AG10803 (cell line): ENCODE data around the gene FRAS1.
A peak's percentile ranks its signal among the peaks of the same experiment; 100 is the strongest.
"Not testable (repeated sequence)": the region's sequence is repeated elsewhere in the genome, so short reads cannot be mapped to it uniquely, and the experiment has no call there.

Source experiments
- DNase-seq: peaks from one replicate; pipeline ENCODE4 v3.0.0; 2010; ENCODE audit warnings: low read depth
- H3K4me3 ChIP-seq: 2 replicates; pipeline ENCODE4 v1.5.1; 2011; ENCODE audit warnings: mild to moderate bottlenecking, low read length, control low read depth
- TF ChIP-seq, protein P1 (sequence below): conservative IDR thresholded peaks from 2 replicates; pipeline ENCODE4 v1.5.1; 2011; ENCODE audit warnings: mild to moderate bottlenecking, low read length, control low read depth, inconsistent platforms

FRAS1 gene, protein sequence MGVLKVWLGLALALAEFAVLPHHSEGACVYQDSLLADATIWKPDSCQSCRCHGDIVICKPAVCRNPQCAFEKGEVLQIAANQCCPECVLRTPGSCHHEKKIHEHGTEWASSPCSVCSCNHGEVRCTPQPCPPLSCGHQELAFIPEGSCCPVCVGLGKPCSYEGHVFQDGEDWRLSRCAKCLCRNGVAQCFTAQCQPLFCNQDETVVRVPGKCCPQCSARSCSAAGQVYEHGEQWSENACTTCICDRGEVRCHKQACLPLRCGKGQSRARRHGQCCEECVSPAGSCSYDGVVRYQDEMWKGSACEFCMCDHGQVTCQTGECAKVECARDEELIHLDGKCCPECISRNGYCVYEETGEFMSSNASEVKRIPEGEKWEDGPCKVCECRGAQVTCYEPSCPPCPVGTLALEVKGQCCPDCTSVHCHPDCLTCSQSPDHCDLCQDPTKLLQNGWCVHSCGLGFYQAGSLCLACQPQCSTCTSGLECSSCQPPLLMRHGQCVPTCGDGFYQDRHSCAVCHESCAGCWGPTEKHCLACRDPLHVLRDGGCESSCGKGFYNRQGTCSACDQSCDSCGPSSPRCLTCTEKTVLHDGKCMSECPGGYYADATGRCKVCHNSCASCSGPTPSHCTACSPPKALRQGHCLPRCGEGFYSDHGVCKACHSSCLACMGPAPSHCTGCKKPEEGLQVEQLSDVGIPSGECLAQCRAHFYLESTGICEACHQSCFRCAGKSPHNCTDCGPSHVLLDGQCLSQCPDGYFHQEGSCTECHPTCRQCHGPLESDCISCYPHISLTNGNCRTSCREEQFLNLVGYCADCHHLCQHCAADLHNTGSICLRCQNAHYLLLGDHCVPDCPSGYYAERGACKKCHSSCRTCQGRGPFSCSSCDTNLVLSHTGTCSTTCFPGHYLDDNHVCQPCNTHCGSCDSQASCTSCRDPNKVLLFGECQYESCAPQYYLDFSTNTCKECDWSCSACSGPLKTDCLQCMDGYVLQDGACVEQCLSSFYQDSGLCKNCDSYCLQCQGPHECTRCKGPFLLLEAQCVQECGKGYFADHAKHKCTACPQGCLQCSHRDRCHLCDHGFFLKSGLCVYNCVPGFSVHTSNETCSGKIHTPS (N-terminal part only)

DNA sequence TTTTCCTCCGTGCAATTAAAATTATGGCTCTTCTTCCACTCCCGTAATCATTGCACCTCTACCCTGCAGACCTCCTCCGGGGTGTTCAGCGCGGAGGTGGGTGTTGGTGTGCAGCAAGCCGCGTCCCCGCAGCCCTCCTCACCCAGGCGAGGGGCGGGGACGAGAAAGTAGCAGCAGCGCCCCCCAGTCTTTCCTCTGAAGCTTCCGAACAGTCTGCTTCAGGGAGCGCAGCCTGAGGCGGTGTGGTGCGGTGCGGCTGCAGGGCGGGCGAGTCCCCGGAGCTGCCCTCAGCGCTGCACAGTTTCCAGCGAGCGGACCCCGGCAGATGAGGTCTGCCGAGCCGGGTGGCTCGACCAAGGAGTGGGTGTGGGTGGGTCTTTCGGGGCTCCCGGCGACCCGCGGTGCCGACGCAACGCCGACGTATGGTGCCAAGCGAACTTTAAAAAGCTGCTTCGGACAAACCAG is at the start of gene FRAS1:
Gene FRAS1 (plus strand): TSS at position 189 of the 465 bp plus-strand sequence. CDS start 687 bp downstream, outside the sequence.
- TF ChIP-seq, protein P1, sequence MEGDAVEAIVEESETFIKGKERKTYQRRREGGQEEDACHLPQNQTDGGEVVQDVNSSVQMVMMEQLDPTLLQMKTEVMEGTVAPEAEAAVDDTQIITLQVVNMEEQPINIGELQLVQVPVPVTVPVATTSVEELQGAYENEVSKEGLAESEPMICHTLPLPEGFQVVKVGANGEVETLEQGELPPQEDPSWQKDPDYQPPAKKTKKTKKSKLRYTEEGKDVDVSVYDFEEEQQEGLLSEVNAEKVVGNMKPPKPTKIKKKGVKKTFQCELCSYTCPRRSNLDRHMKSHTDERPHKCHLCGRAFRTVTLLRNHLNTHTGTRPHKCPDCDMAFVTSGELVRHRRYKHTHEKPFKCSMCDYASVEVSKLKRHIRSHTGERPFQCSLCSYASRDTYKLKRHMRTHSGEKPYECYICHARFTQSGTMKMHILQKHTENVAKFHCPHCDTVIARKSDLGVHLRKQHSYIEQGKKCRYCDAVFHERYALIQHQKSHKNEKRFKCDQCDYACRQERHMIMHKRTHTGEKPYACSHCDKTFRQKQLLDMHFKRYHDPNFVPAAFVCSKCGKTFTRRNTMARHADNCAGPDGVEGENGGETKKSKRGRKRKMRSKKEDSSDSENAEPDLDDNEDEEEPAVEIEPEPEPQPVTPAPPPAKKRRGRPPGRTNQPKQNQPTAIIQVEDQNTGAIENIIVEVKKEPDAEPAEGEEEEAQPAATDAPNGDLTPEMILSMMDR: peak; percentile 8; the same call in 1 of the 2 replicates
- H3K4me3 ChIP-seq: peak within 1 kb of the TSS; percentile 76
- DNase-seq: peak; percentile 10

DNA sequence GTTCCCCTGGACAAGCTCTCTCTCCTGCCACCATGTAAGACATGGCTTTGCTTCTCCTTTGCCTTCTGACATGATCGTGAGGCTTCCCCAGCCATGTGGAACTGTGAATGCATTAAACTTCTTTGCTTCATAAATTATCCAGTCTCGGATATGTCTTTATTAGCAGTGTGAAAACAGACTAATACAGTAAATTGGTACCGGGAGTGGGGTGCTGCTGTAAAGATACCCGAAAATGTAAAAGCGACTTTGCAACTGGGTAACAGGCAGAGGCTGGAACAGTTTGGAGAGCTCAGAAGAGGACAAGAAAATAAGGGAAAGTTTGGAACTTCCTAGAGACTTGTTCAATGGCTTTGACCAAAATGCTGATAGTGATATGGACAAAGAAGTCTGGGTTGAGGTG is 46.1 kb upstream of the FRAS1 start:
- not testable (repeated sequence) for DNase-seq, H3K4me3 ChIP-seq

DNA sequence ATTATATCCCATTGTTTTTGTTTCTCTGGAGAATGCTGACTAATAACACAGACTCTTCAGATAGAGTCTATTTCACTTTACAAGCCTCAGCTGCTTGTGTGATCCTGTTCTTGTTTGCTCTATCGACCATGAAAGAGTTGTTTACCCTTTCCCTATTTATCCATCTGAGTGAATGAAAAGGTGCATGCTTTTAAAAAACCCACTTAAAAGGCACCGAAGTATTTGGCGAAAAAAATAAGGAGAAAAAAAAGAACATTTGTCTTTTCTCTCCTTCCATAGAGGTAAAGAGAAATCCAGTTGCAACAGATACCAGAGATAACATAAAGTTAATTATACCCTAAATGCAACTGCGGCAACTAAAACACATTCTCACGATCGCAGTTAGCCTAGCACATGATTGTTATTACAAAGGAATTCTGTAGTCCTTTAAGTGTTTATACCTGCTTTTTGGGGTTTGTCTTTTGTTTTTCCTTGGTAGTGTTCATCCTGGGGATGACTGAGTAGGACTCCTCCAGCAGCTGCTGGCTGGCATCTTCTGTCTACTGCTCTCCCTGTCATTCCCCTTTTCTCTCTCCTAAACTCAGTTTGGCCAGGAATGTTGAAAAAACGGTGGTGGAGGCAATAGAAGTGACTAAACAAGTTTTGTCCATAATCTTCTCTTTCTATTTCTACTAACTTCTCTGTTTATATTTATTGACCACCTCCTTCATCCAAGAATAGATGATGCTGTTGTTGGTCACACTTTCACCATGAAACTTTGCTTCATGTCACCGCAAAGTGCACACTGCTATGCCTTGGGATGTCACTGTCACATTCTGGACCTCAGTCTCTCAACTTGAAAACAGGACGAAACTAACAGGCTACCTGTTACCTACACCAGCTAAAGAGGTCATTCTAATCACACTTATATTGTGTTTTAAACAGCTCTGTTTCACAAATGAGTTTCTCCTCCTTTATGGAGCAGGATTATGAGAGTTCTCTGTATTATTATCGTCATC is 41.9 kb upstream of the FRAS1 start:
- TF ChIP-seq, protein P1: no peak
- H3K4me3 ChIP-seq: no peak overlapping the region
- no peak for DNase-seq

DNA sequence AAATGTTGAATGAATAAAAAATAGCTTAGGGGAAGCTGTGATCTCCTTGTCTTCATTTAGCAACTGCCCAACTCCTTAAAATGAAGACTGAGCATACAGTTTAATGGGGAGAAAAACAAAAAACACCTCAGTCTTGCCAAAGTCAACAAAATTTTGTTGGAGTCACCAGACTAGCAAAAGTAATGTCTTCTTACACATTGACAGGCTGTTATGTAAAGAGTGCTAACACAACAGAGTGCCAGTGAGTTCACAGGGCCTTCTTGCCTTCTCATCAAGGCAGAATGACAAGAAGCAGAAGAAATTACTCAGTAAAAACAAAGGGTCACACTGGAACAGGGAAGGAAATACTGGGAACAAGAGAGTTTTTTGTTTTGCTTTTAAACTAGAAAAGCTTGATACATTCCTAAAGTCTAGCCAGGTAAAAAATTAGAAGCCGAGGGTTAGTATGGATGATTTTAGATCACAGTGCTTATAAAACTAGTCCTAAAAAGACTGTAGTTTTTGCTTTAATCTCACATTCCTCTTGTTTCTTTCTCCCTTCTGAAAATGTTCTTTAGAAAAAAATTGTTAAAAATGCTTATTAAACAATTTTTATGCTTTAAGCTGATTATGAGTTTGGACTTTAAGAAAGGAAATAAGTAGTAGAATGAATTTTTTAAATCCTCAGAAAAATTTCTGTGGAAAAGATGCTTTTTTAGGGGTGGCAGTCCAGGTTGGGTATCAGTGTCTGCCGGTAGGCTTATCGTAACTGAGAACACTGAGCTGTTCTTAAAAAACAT is 38.7 kb upstream of the FRAS1 start:
- TF ChIP-seq, protein P1: no peak
- no peak overlapping the region for H3K4me3 ChIP-seq
- no peak for DNase-seq

DNA sequence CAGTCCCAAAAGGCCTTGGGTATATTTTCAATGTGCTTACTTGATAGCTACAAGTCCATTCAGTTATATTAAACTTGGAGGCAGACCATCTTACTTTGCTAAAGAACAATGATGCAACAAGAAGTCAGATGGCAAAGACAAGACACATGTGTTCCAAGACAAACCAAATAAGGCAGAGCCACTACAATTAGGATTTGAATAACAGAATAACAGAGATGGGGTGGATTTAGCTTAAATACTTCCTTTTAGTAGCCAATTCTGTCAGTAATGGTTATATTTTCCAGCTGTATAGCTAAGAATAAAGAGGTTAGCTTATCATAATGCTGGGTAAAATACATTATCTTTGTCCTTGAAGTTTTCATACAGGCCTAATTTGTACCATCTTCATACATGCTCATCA is 37.7 kb upstream of the FRAS1 start:
- H3K4me3 ChIP-seq: no peak overlapping the region
- TF ChIP-seq, protein P1: no peak
- peak; percentile 8 for DNase-seq

DNA sequence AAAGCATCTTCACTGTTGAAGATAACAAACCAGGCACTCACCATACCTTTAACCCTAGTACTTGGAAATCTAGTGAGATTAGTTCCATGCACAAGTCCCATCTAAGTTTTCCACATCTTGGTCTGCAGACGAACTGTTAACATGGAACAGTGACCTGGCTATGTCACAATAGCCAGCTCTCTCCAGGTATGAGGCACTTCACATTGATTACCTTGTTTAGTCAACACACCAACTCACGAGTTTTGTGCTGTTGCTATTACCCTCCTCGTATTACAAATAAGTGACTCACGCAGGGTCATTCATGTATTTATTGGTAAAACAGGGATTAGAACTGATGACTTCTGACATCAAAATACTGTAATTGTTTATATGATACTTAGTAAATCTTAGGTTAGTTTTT is 36.4 kb upstream of the FRAS1 start:
- TF ChIP-seq, protein P1: no peak
- H3K4me3 ChIP-seq: no peak overlapping the region
- DNase-seq: no peak
